ENCODE data around the gene GAMT. TPM values are rescaled to one million over a fixed set of nuclear protein-coding genes. Genes with fewer than 3 reads are reported as not detected.
A peak's percentile ranks its signal among the peaks of the same experiment; 100 is the strongest.

GAMT gene
- total RNA-seq, 2 donors from 2014 or later, result 38.4 to 49.6 TPM

GRCh38 chr19:1379126-1379905 is 22.0 kb downstream of the GAMT start:
- Histone ChIP-seq H3K4me3 (ENCODE audit: low read length) (no peak overlapping the region), H3K9me3 (ENCODE audit: control insufficient read depth, low read length) (no peaks in the 10 kb centered on the region), H3K27ac (ENCODE audit: low read depth, low read length) (no peak overlapping the region), H3K27me3 (ENCODE audit: control insufficient read depth, insufficient read depth, low read length, poor library complexity, severe bottlenecking) (no peaks in the 10 kb centered on the region), H3K4me1 (ENCODE audit: control insufficient read depth, insufficient read depth, low read length) (no peaks in the 10 kb centered on the region), H3K36me3 (ENCODE audit: control insufficient read depth, insufficient read depth, low read length) (peaks cover 14% of the 10 kb centered on the region), H3K9ac (ENCODE audit: extremely low read depth, low read length, poor library complexity, severe bottlenecking) (no peak overlapping the region)
- Mint-ChIP-seq H3K4me1 (peaks cover 6% of the 10 kb centered on the region), H3K36me3 (ENCODE audit: low read depth) (peaks cover 20% of the 10 kb centered on the region), H3K27me3 (ENCODE audit: insufficient read depth) (no peaks in the 10 kb centered on the region), H3K9me3 (peaks cover 1% of the 10 kb centered on the region), H3K4me3 (no peak overlapping the region), H3K27ac (no peak overlapping the region)
- DNase-seq, result no peak
- 95 to 96% methylated on average over 19 to 26 of the region's 27 CpGs for WGBS, 2 experiments (ENCODE audit: insufficient coverage in 1 of 2, insufficient read length in 1 of 2)
- TF ChIP-seq CTCF (conservative IDR thresholded peaks at IDR 0.05), result no peak

- Mint-ChIP-seq H3K4me3 (no peak overlapping the region), H3K27ac (no peak overlapping the region), H3K27me3 (ENCODE audit: insufficient read depth) (no peaks in the 10 kb centered on the region), H3K36me3 (ENCODE audit: low read depth) (peaks cover 26% of the 10 kb centered on the region), H3K9me3 (no peaks in the 10 kb centered on the region), H3K4me1 (peaks cover 5% of the 10 kb centered on the region)
- Histone ChIP-seq H3K9ac (ENCODE audit: extremely low read depth, low read length, poor library complexity, severe bottlenecking) (no peak overlapping the region), H3K4me3 (ENCODE audit: low read length) (no peak overlapping the region), H3K36me3 (ENCODE audit: control insufficient read depth, insufficient read depth, low read length) (peaks cover 24% of the 10 kb centered on the region), H3K4me1 (ENCODE audit: control insufficient read depth, insufficient read depth, low read length) (no peaks in the 10 kb centered on the region), H3K27ac (ENCODE audit: low read depth, low read length) (peak overlapping the region; percentile 24), H3K9me3 (ENCODE audit: control insufficient read depth, low read length) (no peaks in the 10 kb centered on the region), H3K27me3 (ENCODE audit: control insufficient read depth, insufficient read depth, low read length, poor library complexity, severe bottlenecking) (no peaks in the 10 kb centered on the region)
- no peak for DNase-seq
- TF ChIP-seq CTCF (conservative IDR thresholded peaks at IDR 0.05), result no peak
- WGBS, 2 experiments (ENCODE audit: insufficient coverage in 1 of 2, insufficient read length in 1 of 2), result 94 to 96% methylated on average over 27 to 33 of the region's 33 CpGs
These were observed 23.2 kb downstream of the GAMT start for GRCh38 chr19:1377965-1378785.

- no peak for DNase-seq
- WGBS, 2 experiments (ENCODE audit: insufficient coverage in 1 of 2, insufficient read length in 1 of 2), result 97 to 98% methylated on average over 34 to 43 of the region's 43 CpGs
- no peak for TF ChIP-seq CTCF (conservative IDR thresholded peaks at IDR 0.05)
- Histone ChIP-seq H3K4me3 (ENCODE audit: low read length) (no peak overlapping the region), H3K27me3 (ENCODE audit: control insufficient read depth, insufficient read depth, low read length, poor library complexity, severe bottlenecking) (no peaks in the 10 kb centered on the region), H3K9me3 (ENCODE audit: control insufficient read depth, low read length) (no peaks in the 10 kb centered on the region), H3K27ac (ENCODE audit: low read depth, low read length) (peak overlapping the region; percentile 24), H3K9ac (ENCODE audit: extremely low read depth, low read length, poor library complexity, severe bottlenecking) (no peak overlapping the region), H3K4me1 (ENCODE audit: control insufficient read depth, insufficient read depth, low read length) (no peaks in the 10 kb centered on the region), H3K36me3 (ENCODE audit: control insufficient read depth, insufficient read depth, low read length) (peaks cover 27% of the 10 kb centered on the region)
- Mint-ChIP-seq H3K27me3 (ENCODE audit: insufficient read depth) (no peaks in the 10 kb centered on the region), H3K4me3 (no peak overlapping the region), H3K4me1 (peaks cover 5% of the 10 kb centered on the region), H3K9me3 (no peaks in the 10 kb centered on the region), H3K36me3 (ENCODE audit: low read depth) (peaks cover 33% of the 10 kb centered on the region), H3K27ac (no peak overlapping the region)
These were observed 24.0 kb downstream of the GAMT start for GRCh38 chr19:1377176-1377964.

All from endodermal cell (in vitro differentiated cells).